K562 (cell line): Measurements from ENCODE around the gene ZAP70. TPM values are rescaled to one million over a fixed set of nuclear protein-coding genes. Genes with fewer than 3 reads are reported as not detected.
A peak's percentile ranks its signal among the peaks of the same experiment; 100 is the strongest.

ENCODE experiments used
- ETV1 ChIP-seq: fragments of 450-650 bp; conservative IDR thresholded peaks from 2 replicates; pipeline ENCODE4 v1.6.1; 2016; ENCODE audit warnings: missing genetic modification characterization, control low read depth, low read depth, missing compliant biosample characterization
- FOXJ3 ChIP-seq: sonication (generic); formaldehyde crosslinking; IDR thresholded peaks from 2 replicates; pipeline ENCODE4 v1.4.0; 2020; ENCODE audit warnings: mild to moderate bottlenecking, missing genetic modification reagents
- GATAD2B ChIP-seq: fragments of 450-650 bp; IDR thresholded peaks from 2 replicates; pipeline ENCODE4 v1.6.1; 2017; ENCODE audit warnings: mild to moderate bottlenecking, borderline replicate concordance
- ILF3 ChIP-seq: fragments of 450-650 bp; IDR thresholded peaks from 2 replicates; pipeline ENCODE4 v1.6.1; 2018; ENCODE audit warnings: antibody characterized with exemption, mild to moderate bottlenecking, moderate library complexity, borderline replicate concordance
- MGA ChIP-seq: fragments of 450-650 bp; IDR thresholded peaks from 2 replicates; pipeline ENCODE4 v1.6.1; 2016; ENCODE audit warnings: mild to moderate bottlenecking, moderate library complexity
- MYNN ChIP-seq, 2 experiments: sonication (generic); formaldehyde crosslinking in 1 of 2; IDR thresholded peaks; 2 replicates each; pipeline versions ENCODE4 v1.5.0 to v1.6.1; 2016 to 2020; ENCODE audit warnings: antibody characterized with exemption in 1 of 2, missing genetic modification reagents in 1 of 2
- OTX1 ChIP-seq: fragments of 450-650 bp; formaldehyde crosslinking; IDR thresholded peaks from 2 replicates; pipeline ENCODE4 v1.4.0; 2022; ENCODE audit warnings: mild to moderate bottlenecking
- RAD51 ChIP-seq: fragments of 450-650 bp; IDR thresholded peaks from 2 replicates; pipeline ENCODE4 v1.7.1; 2016; ENCODE audit warnings: low read depth, mild to moderate bottlenecking, borderline replicate concordance
- RBM25 ChIP-seq: fragments of 200-400 bp; formaldehyde crosslinking; IDR thresholded peaks from 2 replicates; pipeline ENCODE4 v1.6.1; 2018; ENCODE audit warnings: low read length, low read depth, moderate library complexity; ENCODE audit not compliant: severe bottlenecking
- SMARCA4 ChIP-seq: fragments of 450-650 bp; IDR thresholded peaks from 2 replicates; pipeline ENCODE4 v1.6.1; 2016
- TAF15 ChIP-seq: fragments of 200-400 bp; formaldehyde crosslinking; IDR thresholded peaks from 2 replicates; pipeline ENCODE4 v1.6.1; 2017; ENCODE audit warnings: mild to moderate bottlenecking, low read depth, low read length, moderate library complexity
- THRB ChIP-seq: fragments of 450-650 bp; formaldehyde crosslinking; conservative IDR thresholded peaks from 2 replicates; pipeline ENCODE4 v1.4.0; 2022; ENCODE audit warnings: mild to moderate bottlenecking, missing genetic modification characterization
- TRIM24 ChIP-seq, 2 experiments: fragments of 450-650 bp; IDR thresholded peaks; 2 replicates each; pipeline ENCODE4 v1.6.1; 2016
- ZBTB8A ChIP-seq: fragments of 450-650 bp; IDR thresholded peaks from 2 replicates; pipeline ENCODE4 v1.6.1; 2018; ENCODE audit warnings: mild to moderate bottlenecking, moderate library complexity; ENCODE audit not compliant: partially characterized antibody
- ZNF57 ChIP-seq: fragments of 450-650 bp; formaldehyde crosslinking; IDR thresholded peaks from 2 replicates; pipeline ENCODE4 v1.4.0; 2020; ENCODE audit warnings: mild to moderate bottlenecking, moderate library complexity
- ZNF780A ChIP-seq: fragments of 250-450 bp; sonication (Bioruptor Pico); IDR thresholded peaks from 2 replicates; pipeline ENCODE4 v1.5.0; 2021; ENCODE audit warnings: mild to moderate bottlenecking
- polyA plus RNA-seq, 8 experiments: library from polyadenylated mRNA; depleted of rRNA in 4 of 8; stranded (reverse) in 5 of 8; unstranded in 3 of 8; fragments of >200 nt; fragmentation: Nextera tagmentation in 2 of 8; fragmentation: Illumina TruSeq in 1 of 8; extraction: Ambion mirVana in 2 of 8; extraction: Trizol in 1 of 8; gene quantifications; 2 replicates each; pipeline versions ENCODE4 v1.2.1 to v1.2.3, GENCODE V29; 2011 to 2014; ENCODE audit warnings: inconsistent platforms in 1 of 8, missing spikeins in 1 of 8
- total RNA-seq, 7 experiments: library from RNA; depleted of rRNA in 6 of 7; stranded (reverse); fragments of >200 nt in 6 of 7; fragmentation: Illumina TruSeq in 2 of 7; extraction: Trizol in 2 of 7; gene quantifications; 2 replicates each; pipeline versions ENCODE4 v1.2.1 to v1.2.3, GENCODE V29; 2011 to 2021; ENCODE audit warnings: low replicate concordance in 1 of 7

The ZAP70 gene
- total and polyA plus RNA-seq, 9 of the 15 experiments (the other 6 are each of a cell fraction or from before 2014, with no cell fraction given), result 0.06 to 0.80 (median 0.21) TPM; not detected in 1

GRCh38 chr2:97740590-97741182 is 27.3 kb downstream of the ZAP70 start (continued):
- TF ChIP-seq OTX1 (CRISPR knock-in tag) (no peak), MGA (peak; percentile 58; the same call in 1 of the 2 replicates), MYNN (IDR thresholded peaks at IDR 0.05) (no peak), MYNN (CRISPR knock-in tag; IDR thresholded peaks at IDR 0.05) (no peak), ZBTB8A (no peak), ZNF780A (no peak), FOXJ3 (CRISPR knock-in tag) (no peak), ZNF57 (CRISPR knock-in tag) (no peak), GATAD2B (no peak), RBM25 (no peak), THRB (no peak), SMARCA4 (no peak), TRIM24 (IDR thresholded peaks at IDR 0.05) (0 out of 4 replicates have a peak, but pooled peaks of 1 of the 2 experiments have one; percentile 15), ILF3 (no peak), RAD51 (no peak), ETV1 (tag) (peak; percentile 17; the same call in 1 of the 2 replicates), TAF15 (no peak)
